T-helper 1 cell treated with Interleukin-12 subunit alpha and Interleukin-12 subunit beta and Interleukin-4 antibody, amounts not matched to agents 30 μg/mL and 1 μg/mL, for 36 hours (primary cell): Measurements from ENCODE around the gene POU6F2.

Experiments
- H3K27ac Mint-ChIP-seq: one replicate; pipeline ENCODE4 v1.8.0; 2021; ENCODE audit warnings: mild to moderate bottlenecking, mixed read lengths
- H3K27me3 Mint-ChIP-seq: one replicate; pipeline ENCODE4 v1.8.0; 2021; ENCODE audit warnings: low read depth, mixed read lengths
- H3K36me3 Mint-ChIP-seq: one replicate; pipeline ENCODE4 v1.8.0; 2021; ENCODE audit warnings: low read depth, mixed read lengths
- H3K4me1 Mint-ChIP-seq: one replicate; pipeline ENCODE4 v1.8.0; 2021; ENCODE audit warnings: low read depth, mixed read lengths
- H3K4me3 Mint-ChIP-seq: one replicate; pipeline ENCODE4 v1.8.0; 2021; ENCODE audit warnings: mild to moderate bottlenecking, moderate library complexity, mixed read lengths
- H3K9me3 Mint-ChIP-seq: one replicate; pipeline ENCODE4 v1.8.0; 2021; ENCODE audit warnings: mixed read lengths

Gene POU6F2

GRCh38 chr7:39144420-39144819, 166.7 kb downstream of the POU6F2 start:
- H3K27ac Mint-ChIP-seq: no peak overlapping the region
- no peaks in the 10 kb centered on the region for H3K36me3 Mint-ChIP-seq
- no peaks in the 10 kb centered on the region for H3K4me1 Mint-ChIP-seq
- no peaks in the 10 kb centered on the region for H3K27me3 Mint-ChIP-seq
- no peaks in the 10 kb centered on the region for H3K9me3 Mint-ChIP-seq
- no peak overlapping the region for H3K4me3 Mint-ChIP-seq

DNA sequence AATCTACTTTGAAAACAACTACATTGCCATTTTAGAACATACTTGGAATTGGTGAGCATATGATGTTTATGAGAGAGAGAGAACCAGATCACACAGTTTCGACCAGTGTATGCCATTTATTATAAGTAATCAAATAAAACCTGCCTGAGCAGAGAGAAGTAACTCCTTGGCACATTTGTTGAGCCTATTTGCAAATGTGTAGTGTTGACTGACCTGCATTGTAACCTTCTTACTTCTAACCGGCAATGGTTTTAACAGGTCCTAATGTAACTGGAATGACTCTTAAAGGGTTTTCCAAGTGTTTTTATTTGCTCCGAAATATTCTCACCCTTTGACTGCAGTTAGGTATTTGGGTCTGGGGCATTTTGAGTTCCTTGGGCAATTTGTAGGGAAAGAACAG, 167.6 kb downstream of the POU6F2 start:
- Mint-ChIP-seq H3K27ac (no peak overlapping the region), H3K4me3 (no peak overlapping the region), H3K36me3 (no peaks in the 10 kb centered on the region), H3K4me1 (no peaks in the 10 kb centered on the region), H3K27me3 (no peaks in the 10 kb centered on the region), H3K9me3 (no peaks in the 10 kb centered on the region)

- Mint-ChIP-seq H3K9me3 (no peaks in the 10 kb centered on the region), H3K4me1 (no peaks in the 10 kb centered on the region), H3K27ac (no peak overlapping the region), H3K27me3 (no peaks in the 10 kb centered on the region), H3K36me3 (no peaks in the 10 kb centered on the region), H3K4me3 (no peak overlapping the region)
Measured at GRCh38 chr7:39145935-39146334, 168.2 kb downstream of the POU6F2 start.

DNA sequence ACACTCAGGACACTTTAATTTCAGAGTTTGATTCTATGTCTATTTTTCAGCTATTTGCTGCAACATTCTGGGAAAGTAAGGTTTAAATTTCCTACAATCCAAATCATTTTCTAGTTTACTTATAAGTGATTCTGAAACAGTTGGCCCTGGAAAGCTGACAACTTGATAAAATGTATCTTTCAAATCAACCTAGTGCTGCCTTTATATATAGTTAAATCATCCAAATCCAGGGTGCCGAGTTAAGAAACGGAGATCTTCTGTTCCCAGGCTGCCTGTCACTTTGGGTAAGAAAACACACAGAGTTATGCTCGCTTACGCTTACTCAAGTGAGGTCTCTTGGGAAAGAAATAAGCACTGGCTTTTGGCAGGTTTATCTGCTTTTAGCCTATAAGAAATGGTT, 175.0 kb downstream of the POU6F2 start:
- no peak overlapping the region for H3K4me3 Mint-ChIP-seq
- no peaks in the 10 kb centered on the region for H3K9me3 Mint-ChIP-seq
- no peaks in the 10 kb centered on the region for H3K4me1 Mint-ChIP-seq
- H3K27ac Mint-ChIP-seq: no peak overlapping the region
- H3K36me3 Mint-ChIP-seq: no peaks in the 10 kb centered on the region
- H3K27me3 Mint-ChIP-seq: no peaks in the 10 kb centered on the region

- no peaks in the 10 kb centered on the region for H3K36me3 Mint-ChIP-seq
- no peaks in the 10 kb centered on the region for H3K9me3 Mint-ChIP-seq
- H3K4me1 Mint-ChIP-seq: no peaks in the 10 kb centered on the region
- no peak overlapping the region for H3K27ac Mint-ChIP-seq
- H3K4me3 Mint-ChIP-seq: no peak overlapping the region
- no peaks in the 10 kb centered on the region for H3K27me3 Mint-ChIP-seq
Measured at GRCh38 chr7:39153113-39153512, 175.4 kb downstream of the POU6F2 start.

DNA sequence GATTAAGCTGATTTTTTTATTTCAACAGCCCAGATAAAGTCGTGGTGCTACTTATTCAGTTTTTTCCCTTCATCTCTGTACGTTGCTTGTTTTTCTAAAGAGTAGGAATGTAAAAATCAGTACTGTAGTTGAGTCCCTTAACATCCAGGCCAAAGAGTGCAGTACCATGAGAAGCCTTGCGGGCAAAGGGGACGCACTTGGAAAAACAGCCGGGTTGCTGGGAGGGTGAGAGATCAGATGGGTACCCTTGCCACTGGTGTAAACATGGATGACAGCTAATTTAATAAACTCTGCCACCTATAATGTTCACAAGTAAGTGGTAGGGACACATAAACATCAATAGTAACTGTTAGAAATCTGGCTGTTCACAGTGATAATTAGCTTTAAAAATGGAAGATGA, 175.9 kb downstream of the POU6F2 start:
- Mint-ChIP-seq H3K4me1 (no peaks in the 10 kb centered on the region), H3K9me3 (no peaks in the 10 kb centered on the region), H3K4me3 (no peak overlapping the region), H3K36me3 (no peaks in the 10 kb centered on the region), H3K27me3 (no peaks in the 10 kb centered on the region), H3K27ac (no peak overlapping the region)

DNA sequence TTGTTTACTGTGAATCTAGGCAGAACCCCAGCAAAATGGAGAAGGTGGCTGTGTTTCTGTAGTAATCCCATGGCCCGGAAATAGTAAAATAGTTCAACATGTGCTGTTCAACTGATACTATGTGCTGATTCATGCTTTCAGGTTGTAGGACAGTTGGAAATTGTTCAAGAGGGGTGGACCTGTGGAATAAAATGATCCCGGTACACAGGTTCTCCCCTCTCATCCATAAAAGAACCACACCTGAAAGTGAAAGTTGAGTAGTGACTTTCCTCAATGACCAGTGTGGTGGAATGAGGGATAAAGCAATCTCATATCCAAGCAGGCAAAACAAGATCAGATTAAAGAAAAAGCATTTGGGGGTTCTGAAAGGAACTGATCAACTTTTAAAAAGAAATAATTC, 177.1 kb downstream of the POU6F2 start:
- Mint-ChIP-seq H3K9me3 (no peaks in the 10 kb centered on the region), H3K4me3 (no peak overlapping the region), H3K4me1 (no peaks in the 10 kb centered on the region), H3K27ac (no peak overlapping the region), H3K27me3 (no peaks in the 10 kb centered on the region), H3K36me3 (no peaks in the 10 kb centered on the region)

DNA sequence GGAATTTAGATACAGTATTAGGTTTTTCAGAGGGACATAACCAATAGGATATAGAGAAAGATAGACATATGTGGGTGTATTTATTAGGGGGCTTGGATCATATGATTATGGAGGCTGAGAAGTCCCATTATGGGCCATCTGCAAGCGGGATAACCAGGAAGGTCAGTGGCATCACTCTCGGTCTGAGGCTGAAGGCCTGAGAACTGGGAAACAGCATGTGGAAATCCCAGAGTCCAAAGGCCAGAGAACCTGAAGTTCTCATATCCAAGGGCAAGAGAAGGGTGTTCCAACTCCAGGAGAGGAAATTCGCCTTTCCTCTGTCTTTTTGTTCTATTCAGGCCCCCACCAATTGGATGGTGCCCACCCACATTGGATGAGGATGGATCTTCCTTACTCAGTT, 180.7 kb downstream of the POU6F2 start:
- Mint-ChIP-seq H3K9me3 (no peaks in the 10 kb centered on the region), H3K27ac (no peak overlapping the region)

GRCh38 chr7:39161903-39162302, 184.2 kb downstream of the POU6F2 start:
- no peaks in the 10 kb centered on the region for H3K9me3 Mint-ChIP-seq
- H3K36me3 Mint-ChIP-seq: no peaks in the 10 kb centered on the region
- H3K27ac Mint-ChIP-seq: no peak overlapping the region
- H3K27me3 Mint-ChIP-seq: no peaks in the 10 kb centered on the region
- H3K4me3 Mint-ChIP-seq: no peak overlapping the region
- no peaks in the 10 kb centered on the region for H3K4me1 Mint-ChIP-seq

More for the DNA sequence above, 180.7 kb downstream of the POU6F2 start:
- no peaks in the 10 kb centered on the region for H3K4me1 Mint-ChIP-seq
- H3K27me3 Mint-ChIP-seq: no peaks in the 10 kb centered on the region
- no peaks in the 10 kb centered on the region for H3K36me3 Mint-ChIP-seq
- H3K4me3 Mint-ChIP-seq: no peak overlapping the region

DNA sequence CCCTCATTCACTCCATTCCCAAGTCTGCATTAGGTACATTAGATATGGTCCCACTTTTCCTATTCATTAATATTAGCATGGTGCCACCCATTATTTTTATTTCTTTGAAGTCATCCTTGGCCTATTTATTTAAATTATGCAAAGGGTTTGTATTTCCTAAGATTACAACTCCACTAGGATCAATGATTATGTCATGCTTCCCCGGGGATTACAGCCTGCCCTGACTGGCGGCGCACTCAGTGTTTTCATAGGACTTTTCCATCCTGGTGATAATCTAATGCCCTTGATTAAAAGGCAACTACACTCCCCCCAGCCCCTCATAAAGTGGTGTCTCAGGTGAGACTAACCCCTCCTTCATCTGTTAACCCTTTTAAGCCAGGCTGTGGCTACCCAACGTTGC, 187.2 kb downstream of the POU6F2 start:
- H3K27ac Mint-ChIP-seq: no peak overlapping the region
- no peaks in the 10 kb centered on the region for H3K36me3 Mint-ChIP-seq
- no peak overlapping the region for H3K4me3 Mint-ChIP-seq
- H3K27me3 Mint-ChIP-seq: no peaks in the 10 kb centered on the region
- H3K4me1 Mint-ChIP-seq: no peaks in the 10 kb centered on the region
- H3K9me3 Mint-ChIP-seq: no peaks in the 10 kb centered on the region

GRCh38 chr7:39168403-39169098, 190.8 kb downstream of the POU6F2 start:
- Mint-ChIP-seq H3K9me3 (no peaks in the 10 kb centered on the region), H3K27me3 (no peaks in the 10 kb centered on the region), H3K4me3 (no peak overlapping the region), H3K27ac (no peak overlapping the region), H3K36me3 (no peaks in the 10 kb centered on the region), H3K4me1 (no peaks in the 10 kb centered on the region)

GRCh38 chr7:39172137-39172536, 194.4 kb downstream of the POU6F2 start:
- Mint-ChIP-seq H3K36me3 (no peaks in the 10 kb centered on the region), H3K4me3 (no peak overlapping the region), H3K4me1 (no peaks in the 10 kb centered on the region), H3K27me3 (no peaks in the 10 kb centered on the region), H3K9me3 (no peaks in the 10 kb centered on the region), H3K27ac (no peak overlapping the region)

GRCh38 chr7:39181398-39181797, 203.7 kb downstream of the POU6F2 start:
- Mint-ChIP-seq H3K9me3 (no peaks in the 10 kb centered on the region), H3K4me1 (no peaks in the 10 kb centered on the region), H3K27me3 (no peaks in the 10 kb centered on the region), H3K27ac (no peak overlapping the region), H3K4me3 (no peak overlapping the region), H3K36me3 (no peaks in the 10 kb centered on the region)

GRCh38 chr7:39183796-39184195, 206.1 kb downstream of the POU6F2 start:
- H3K27ac Mint-ChIP-seq: no peak overlapping the region
- H3K4me3 Mint-ChIP-seq: no peak overlapping the region
- no peaks in the 10 kb centered on the region for H3K36me3 Mint-ChIP-seq
- H3K9me3 Mint-ChIP-seq: no peaks in the 10 kb centered on the region
- H3K4me1 Mint-ChIP-seq: no peaks in the 10 kb centered on the region
- H3K27me3 Mint-ChIP-seq: no peaks in the 10 kb centered on the region

GRCh38 chr7:39184391-39184790, 206.7 kb downstream of the POU6F2 start:
- H3K4me3 Mint-ChIP-seq: no peak overlapping the region
- H3K27me3 Mint-ChIP-seq: no peaks in the 10 kb centered on the region
- no peak overlapping the region for H3K27ac Mint-ChIP-seq
- no peaks in the 10 kb centered on the region for H3K4me1 Mint-ChIP-seq
- H3K9me3 Mint-ChIP-seq: no peaks in the 10 kb centered on the region
- H3K36me3 Mint-ChIP-seq: no peaks in the 10 kb centered on the region

DNA sequence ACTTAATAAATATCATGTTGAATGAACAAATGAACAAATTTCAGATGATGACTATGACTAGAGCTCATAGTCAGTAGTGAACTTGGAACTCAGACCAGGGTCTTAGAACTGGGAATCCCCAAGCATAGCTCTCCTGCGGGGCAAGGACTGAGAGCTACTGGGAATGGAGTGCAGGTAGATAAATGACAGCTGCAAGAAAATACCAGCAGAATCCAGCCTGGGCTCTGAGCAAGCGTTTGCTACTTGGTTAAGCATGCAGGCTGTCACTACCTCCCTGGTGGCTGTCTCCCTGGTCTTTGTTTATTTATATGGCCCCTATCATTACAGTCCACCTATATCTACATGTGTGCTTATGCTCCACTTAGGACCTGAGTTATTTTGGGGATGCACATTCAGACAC, 208.4 kb downstream of the POU6F2 start:
- H3K27me3 Mint-ChIP-seq: no peaks in the 10 kb centered on the region
- no peak overlapping the region for H3K4me3 Mint-ChIP-seq
- no peak overlapping the region for H3K27ac Mint-ChIP-seq
- no peaks in the 10 kb centered on the region for H3K4me1 Mint-ChIP-seq
- H3K9me3 Mint-ChIP-seq: no peaks in the 10 kb centered on the region
- no peaks in the 10 kb centered on the region for H3K36me3 Mint-ChIP-seq
